CD4-positive, alpha-beta T cell (primary cell): ENCODE measurements around the gene SPTSSB. TPM values are rescaled to one million over a fixed set of nuclear protein-coding genes. Genes with fewer than 3 reads are reported as not detected.

Experiments used
- ATAC-seq: fragments of 200-7000 bp; cut with Tn5 transposase; one replicate; pipeline ENCODE4 v1.10.0; 2022; ENCODE audit warnings: mild to moderate bottlenecking; ENCODE audit not compliant: poor library complexity
- CTCF ChIA-PET: fragments of 350-600 bp; sonication (Branson Sonifier 250); formaldehyde crosslinking; loops from one replicate; lab custom pipeline; 2021; ENCODE audit warnings: antibody characterized with exemption, inconsistent platforms; lab: Charles Lee
- POLR2A ChIA-PET: fragments of 350-600 bp; sonication (Branson Sonifier 250); formaldehyde crosslinking; loops from one replicate; lab custom pipeline; 2021; ENCODE audit warnings: antibody characterized with exemption, inconsistent platforms; lab: Charles Lee
- DNase-seq, 14 experiments: peaks; one replicate each; pipeline ENCODE4 v3.0.0-alpha.2; 2013 to 2020; ENCODE audit warnings: mixed read lengths in 2 of 14
- H3K27ac ChIP-seq, 2 donors: one replicate each; pipeline versions ENCODE4 v1.5.1 to v1.7.0; 2013; ENCODE audit warnings: low read length in 2 of 2, low read depth in 1 of 2, mild to moderate bottlenecking in 1 of 2
- H3K27me3 ChIP-seq, 2 experiments: 1 replicate in 1 of 2; 2 replicates in 1 of 2; pipeline versions ENCODE4 v1.6.1 to v1.7.0; 2013; ENCODE audit warnings: low read length in 2 of 2, control low read depth in 1 of 2, mild to moderate bottlenecking in 1 of 2, moderate library complexity in 1 of 2; ENCODE audit not compliant: insufficient read depth in 2 of 2, control insufficient read depth in 1 of 2
- H3K36me3 ChIP-seq: one replicate; pipeline ENCODE4 v1.6.1; 2013; ENCODE audit warnings: low read length, control low read depth; ENCODE audit not compliant: insufficient read depth
- H3K4me1 ChIP-seq: one replicate; pipeline ENCODE4 v1.6.1; 2013; ENCODE audit warnings: low read length, control low read depth; ENCODE audit not compliant: insufficient read depth
- H3K4me3 ChIP-seq: one replicate; pipeline ENCODE4 v1.5.1; 2013; ENCODE audit warnings: mild to moderate bottlenecking, low read length, moderate library complexity
- H3K9me3 ChIP-seq, 2 experiments: 1 replicate in 1 of 2; 2 replicates in 1 of 2; pipeline versions ENCODE4 v1.6.1 to v1.7.0; 2013; ENCODE audit warnings: low read length in 2 of 2, mild to moderate bottlenecking in 2 of 2, control low read depth in 1 of 2, moderate library complexity in 1 of 2; ENCODE audit not compliant: control insufficient read depth in 1 of 2, insufficient read depth in 1 of 2
- H3K27ac Mint-ChIP-seq: one replicate; pipeline ENCODE4 v1.8.0; 2020; ENCODE audit warnings: mixed read lengths
- H3K27me3 Mint-ChIP-seq: one replicate; pipeline ENCODE4 v1.8.0; 2021; ENCODE audit warnings: mixed read lengths
- H3K36me3 Mint-ChIP-seq: one replicate; pipeline ENCODE4 v1.8.0; 2021; ENCODE audit warnings: low read depth, mixed read lengths
- H3K4me1 Mint-ChIP-seq: one replicate; pipeline ENCODE4 v1.8.0; 2021; ENCODE audit warnings: low read depth, mixed read lengths
- H3K4me3 Mint-ChIP-seq: one replicate; pipeline ENCODE4 v1.8.0; 2020; ENCODE audit warnings: mild to moderate bottlenecking, mixed read lengths
- H3K9me3 Mint-ChIP-seq: one replicate; pipeline ENCODE4 v1.8.0; 2020; ENCODE audit warnings: mixed read lengths
- intact Hi-C, 2 experiments: fragments of 100-400 bp; cut with DNase I in 1 of 2; cut with micrococcal nuclease in 1 of 2; formaldehyde crosslinking; loops; one replicate each; pipeline versions ENCODE4 v1.15.1 to v1.9.0; 2023 to 2025; cut with DNase I, micrococcal nuclease
- total RNA-seq, 174 experiments: library from RNA in 2 of 174; stranded (reverse) in 2 of 174; gene quantifications; one replicate each; pipeline ENCODE4 v1.2.3 and lab custom pipeline; 2021 to 2026
- TF ChIP-seq, protein P1 (sequence below): fragments of 200-600 bp; IDR thresholded peaks from one replicate; pipeline ENCODE4 v1.8.0; 2022; ENCODE audit warnings: antibody characterized with exemption, mild to moderate bottlenecking

Gene SPTSSB
- total RNA-seq, 2 experiments from 2014 or later = 0.11 TPM; not detected in 1

- TF ChIP-seq, protein P1, sequence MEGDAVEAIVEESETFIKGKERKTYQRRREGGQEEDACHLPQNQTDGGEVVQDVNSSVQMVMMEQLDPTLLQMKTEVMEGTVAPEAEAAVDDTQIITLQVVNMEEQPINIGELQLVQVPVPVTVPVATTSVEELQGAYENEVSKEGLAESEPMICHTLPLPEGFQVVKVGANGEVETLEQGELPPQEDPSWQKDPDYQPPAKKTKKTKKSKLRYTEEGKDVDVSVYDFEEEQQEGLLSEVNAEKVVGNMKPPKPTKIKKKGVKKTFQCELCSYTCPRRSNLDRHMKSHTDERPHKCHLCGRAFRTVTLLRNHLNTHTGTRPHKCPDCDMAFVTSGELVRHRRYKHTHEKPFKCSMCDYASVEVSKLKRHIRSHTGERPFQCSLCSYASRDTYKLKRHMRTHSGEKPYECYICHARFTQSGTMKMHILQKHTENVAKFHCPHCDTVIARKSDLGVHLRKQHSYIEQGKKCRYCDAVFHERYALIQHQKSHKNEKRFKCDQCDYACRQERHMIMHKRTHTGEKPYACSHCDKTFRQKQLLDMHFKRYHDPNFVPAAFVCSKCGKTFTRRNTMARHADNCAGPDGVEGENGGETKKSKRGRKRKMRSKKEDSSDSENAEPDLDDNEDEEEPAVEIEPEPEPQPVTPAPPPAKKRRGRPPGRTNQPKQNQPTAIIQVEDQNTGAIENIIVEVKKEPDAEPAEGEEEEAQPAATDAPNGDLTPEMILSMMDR = no peak
- DNase-seq (no peak), ATAC-seq (no peak)
- ChIA-PET CTCF (interaction anchor here (0.7 kb wide), 1 partner anchor 10 kb away, joined by 3 read pairs; no protein-coding TSS in a partner anchor), POLR2A (no interaction called here)
- Mint-ChIP-seq H3K36me3 (no peaks in the 10 kb centered on the region), H3K9me3 (no peaks in the 10 kb centered on the region), H3K27me3 (no peaks in the 10 kb centered on the region), H3K4me3 (no peak overlapping the region), H3K4me1 (peaks cover 6% of the 10 kb centered on the region), H3K27ac (no peak overlapping the region)
- no peak overlapping the region for H3K27ac ChIP-seq
- no peaks in the 10 kb centered on the region for H3K36me3 ChIP-seq
- H3K4me1 ChIP-seq = no peaks in the 10 kb centered on the region
- intact Hi-C loops = loop anchor here in 1 of 2 experiments (2.0 kb wide), 1 partner anchor 138 kb away; no protein-coding TSS in a partner anchor
- no peaks in the 10 kb centered on the region for H3K9me3 ChIP-seq
- no peaks in the 10 kb centered on the region for H3K27me3 ChIP-seq
- H3K4me3 ChIP-seq = no peak overlapping the region
Measured at GRCh38 chr3:161413127-161413854, 42.0 kb upstream of the SPTSSB start.

DNA sequence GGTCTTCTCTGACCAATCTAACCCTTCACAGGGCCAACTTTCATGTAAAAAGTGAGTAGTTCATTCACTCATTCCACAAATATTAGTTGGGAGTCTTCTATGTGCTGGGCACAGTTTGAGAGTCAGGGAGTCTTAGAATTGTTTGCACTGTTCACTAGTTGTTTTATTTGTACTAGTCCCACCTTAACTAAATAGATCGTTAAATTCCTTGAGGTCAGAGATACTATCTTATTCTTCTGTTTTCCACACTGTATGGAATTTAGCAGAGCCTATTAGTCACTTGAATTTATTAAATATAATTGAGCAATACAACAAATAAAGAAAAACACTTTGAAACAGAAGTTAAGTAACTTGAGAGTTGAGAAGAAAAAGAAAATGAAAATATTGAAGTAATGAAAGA lies 40.8 kb upstream of the SPTSSB start:
- no peaks in the 10 kb centered on the region for H3K36me3 ChIP-seq
- intact Hi-C loops = loop anchor here in 1 of 2 experiments (2.0 kb wide), 1 partner anchor 137 kb away; no protein-coding TSS in a partner anchor
- Mint-ChIP-seq H3K4me1 (peaks cover 15% of the 10 kb centered on the region), H3K36me3 (no peaks in the 10 kb centered on the region), H3K27me3 (no peaks in the 10 kb centered on the region), H3K9me3 (no peaks in the 10 kb centered on the region), H3K4me3 (no peak overlapping the region), H3K27ac (no peak overlapping the region)
- no peak overlapping the region for H3K4me3 ChIP-seq
- H3K9me3 ChIP-seq = no peaks in the 10 kb centered on the region
- ATAC-seq = no peak
- no peak for DNase-seq
- POLR2A ChIA-PET = no interaction called here
- H3K4me1 ChIP-seq = no peaks in the 10 kb centered on the region
- no peaks in the 10 kb centered on the region for H3K27me3 ChIP-seq
- TF ChIP-seq, protein P1 = no peak
- no peak overlapping the region for H3K27ac ChIP-seq
- CTCF ChIA-PET = no interaction called here

GRCh38 chr3:161409858-161410257 lies 38.5 kb upstream of the SPTSSB start:
- TF ChIP-seq, protein P1 = no peak
- Mint-ChIP-seq H3K27ac (no peak overlapping the region), H3K27me3 (no peaks in the 10 kb centered on the region)

More at GRCh38 chr3:161409858-161410257, 38.5 kb upstream of the SPTSSB start:
- no peaks in the 10 kb centered on the region for H3K27me3 ChIP-seq
- no peaks in the 10 kb centered on the region for H3K9me3 Mint-ChIP-seq
- ChIA-PET CTCF (interaction anchor here (1.2 to 1.3 kb wide), 2 partner anchors 12 to 135 kb away, joined by 3 to 4 read pairs; no protein-coding TSS in a partner anchor), POLR2A (interaction anchor here (1.4 kb wide), 1 partner anchor 14 kb away, joined by 4 read pairs; no protein-coding TSS in a partner anchor)
- H3K9me3 ChIP-seq = no peaks in the 10 kb centered on the region
- no peak for DNase-seq
- H3K4me3 Mint-ChIP-seq = no peak overlapping the region
- H3K36me3 ChIP-seq = no peaks in the 10 kb centered on the region
- no peak for ATAC-seq
- H3K4me1 Mint-ChIP-seq = peaks cover 34% of the 10 kb centered on the region
- H3K36me3 Mint-ChIP-seq = no peaks in the 10 kb centered on the region
- no peak overlapping the region for H3K4me3 ChIP-seq
- intact Hi-C loops = loop anchor here (1.0 to 5.0 kb wide), 3 partner anchors 105 to 703 kb away; no protein-coding TSS in a partner anchor
- H3K27ac ChIP-seq = no peak overlapping the region
- H3K4me1 ChIP-seq = peaks cover 15% of the 10 kb centered on the region
